ENCODE results near the gene C10orf120.

DNA sequence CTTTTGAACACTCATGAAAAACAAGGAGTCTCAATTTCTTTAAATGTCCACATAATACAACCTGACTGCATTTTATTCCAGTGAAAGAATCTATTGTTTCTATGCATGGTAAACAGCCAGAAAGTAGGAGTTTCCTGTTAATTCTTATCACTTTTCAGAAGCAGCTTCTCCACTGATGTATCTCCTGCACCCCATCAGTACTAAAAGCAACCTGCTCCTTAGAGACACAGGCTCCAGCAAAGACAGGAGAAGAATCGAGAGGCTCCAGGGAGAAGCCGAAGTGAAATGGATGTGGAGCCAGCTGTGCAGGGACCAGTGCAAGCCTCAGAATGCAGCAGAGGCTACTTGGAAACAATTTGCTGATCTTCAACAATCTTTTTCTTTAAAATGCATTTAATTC, 16.4 kb upstream of the C10orf120 start:
- TF ChIP-seq EZH2 (IDR thresholded peaks at IDR 0.05; ENCODE audit: low read length, missing control alignments), result no peak
- TF ChIP-seq, protein P1, sequence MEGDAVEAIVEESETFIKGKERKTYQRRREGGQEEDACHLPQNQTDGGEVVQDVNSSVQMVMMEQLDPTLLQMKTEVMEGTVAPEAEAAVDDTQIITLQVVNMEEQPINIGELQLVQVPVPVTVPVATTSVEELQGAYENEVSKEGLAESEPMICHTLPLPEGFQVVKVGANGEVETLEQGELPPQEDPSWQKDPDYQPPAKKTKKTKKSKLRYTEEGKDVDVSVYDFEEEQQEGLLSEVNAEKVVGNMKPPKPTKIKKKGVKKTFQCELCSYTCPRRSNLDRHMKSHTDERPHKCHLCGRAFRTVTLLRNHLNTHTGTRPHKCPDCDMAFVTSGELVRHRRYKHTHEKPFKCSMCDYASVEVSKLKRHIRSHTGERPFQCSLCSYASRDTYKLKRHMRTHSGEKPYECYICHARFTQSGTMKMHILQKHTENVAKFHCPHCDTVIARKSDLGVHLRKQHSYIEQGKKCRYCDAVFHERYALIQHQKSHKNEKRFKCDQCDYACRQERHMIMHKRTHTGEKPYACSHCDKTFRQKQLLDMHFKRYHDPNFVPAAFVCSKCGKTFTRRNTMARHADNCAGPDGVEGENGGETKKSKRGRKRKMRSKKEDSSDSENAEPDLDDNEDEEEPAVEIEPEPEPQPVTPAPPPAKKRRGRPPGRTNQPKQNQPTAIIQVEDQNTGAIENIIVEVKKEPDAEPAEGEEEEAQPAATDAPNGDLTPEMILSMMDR (conservative IDR thresholded peaks at IDR 0.05 in 1 of 2, IDR thresholded peaks at IDR 0.05 in 1 of 2; ENCODE audit: low read depth in 1 of 2, low read length in 2 of 2), result no peak

Data from fibroblast of lung (primary cell).